Activated CD8-positive, alpha-beta T cell treated with anti-CD3 and anti-CD28 coated beads for 36 hours (primary cell): ENCODE measurements around the gene HTRA3. TPM values are rescaled to one million over a fixed set of nuclear protein-coding genes. Genes with fewer than 3 reads are reported as not detected.

Experiments
- ATAC-seq: fragments of 200-7000 bp; cut with Tn5 transposase; one replicate; pipeline ENCODE4 v1.10.0; 2021; ENCODE audit warnings: mild to moderate bottlenecking, moderate library complexity
- CTCF ChIA-PET: fragments of 350-600 bp; sonication (Branson Sonifier 250); formaldehyde crosslinking; loops from one replicate; lab custom pipeline; 2021; ENCODE audit warnings: antibody characterized with exemption; lab: Charles Lee
- POLR2A ChIA-PET: fragments of 350-600 bp; sonication (Branson Sonifier 250); formaldehyde crosslinking; loops from one replicate; lab custom pipeline; 2021; ENCODE audit warnings: antibody characterized with exemption; lab: Charles Lee
- DNase-seq: peaks from one replicate; pipeline ENCODE4 v3.0.0-alpha.2; 2020
- H3K27ac Mint-ChIP-seq: one replicate; pipeline ENCODE4 v1.8.0; 2021; ENCODE audit warnings: mild to moderate bottlenecking, mixed read lengths
- H3K27me3 Mint-ChIP-seq: one replicate; pipeline ENCODE4 v1.8.0; 2021; ENCODE audit warnings: mixed read lengths
- H3K36me3 Mint-ChIP-seq: one replicate; pipeline ENCODE4 v1.8.0; 2021; ENCODE audit warnings: low read depth, mixed read lengths
- H3K4me1 Mint-ChIP-seq: one replicate; pipeline ENCODE4 v1.8.0; 2021; ENCODE audit warnings: low read depth, mixed read lengths
- H3K4me3 Mint-ChIP-seq: one replicate; pipeline ENCODE4 v1.8.0; 2021; ENCODE audit warnings: mild to moderate bottlenecking, moderate library complexity, mixed read lengths
- H3K9me3 Mint-ChIP-seq: one replicate; pipeline ENCODE4 v1.8.0; 2021; ENCODE audit warnings: mixed read lengths
- intact Hi-C: fragments of 100-400 bp; cut with micrococcal nuclease; formaldehyde crosslinking; loops from one replicate; pipeline ENCODE4 v1.10.0; 2022
- total RNA-seq, 2 experiments: library from RNA; stranded (reverse); gene quantifications; one replicate each; pipeline ENCODE4 v1.2.3, GENCODE V29; 2021
- TF ChIP-seq, protein P1 (sequence below): fragments of 200-600 bp; IDR thresholded peaks from one replicate; pipeline ENCODE4 v1.8.0; 2022; ENCODE audit warnings: antibody characterized with exemption, mild to moderate bottlenecking

Gene HTRA3
- total RNA-seq, 2 experiments from 2014 or later: 0.11 TPM; not detected in 1

DNA sequence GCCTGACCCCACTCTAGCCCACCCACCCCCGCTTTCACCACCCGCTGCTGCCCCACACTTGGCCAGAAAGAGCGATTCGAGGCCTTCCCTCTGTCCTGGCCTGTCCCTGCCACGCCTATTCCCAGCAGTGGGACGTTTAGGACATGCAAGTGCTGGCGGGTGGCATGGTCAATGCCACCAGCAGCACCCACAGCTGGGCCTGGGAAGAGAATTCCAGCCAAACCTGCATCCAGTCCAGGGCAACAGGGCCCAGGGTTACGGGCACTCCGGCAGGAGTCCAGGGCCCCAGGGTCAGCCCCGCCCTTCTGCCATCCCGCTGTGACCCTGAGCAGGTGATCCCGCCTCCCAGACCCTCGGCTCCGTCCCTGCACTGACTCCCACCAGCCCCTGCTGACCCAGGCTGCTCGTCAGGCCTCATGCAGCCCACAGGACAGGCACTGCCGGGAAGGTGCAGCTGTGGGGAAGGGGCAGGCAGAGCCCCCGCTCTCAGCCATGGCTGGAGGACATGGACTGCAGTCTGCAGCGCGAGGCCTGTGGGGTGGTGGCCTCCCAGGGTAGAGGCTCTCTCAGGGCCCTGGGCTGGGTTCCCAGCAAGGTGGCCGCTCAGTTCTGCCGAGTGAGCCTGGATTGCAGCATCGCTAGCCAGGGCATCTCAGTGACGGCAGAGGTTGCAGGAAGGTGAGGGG is 6.8 kb upstream of the HTRA3 start:
- Mint-ChIP-seq H3K27me3 (no peaks in the 10 kb centered on the region), H3K9me3 (no peaks in the 10 kb centered on the region), H3K4me1 (no peaks in the 10 kb centered on the region), H3K4me3 (no peak overlapping the region), H3K27ac (no peak overlapping the region), H3K36me3 (no peaks in the 10 kb centered on the region)
- TF ChIP-seq, protein P1, sequence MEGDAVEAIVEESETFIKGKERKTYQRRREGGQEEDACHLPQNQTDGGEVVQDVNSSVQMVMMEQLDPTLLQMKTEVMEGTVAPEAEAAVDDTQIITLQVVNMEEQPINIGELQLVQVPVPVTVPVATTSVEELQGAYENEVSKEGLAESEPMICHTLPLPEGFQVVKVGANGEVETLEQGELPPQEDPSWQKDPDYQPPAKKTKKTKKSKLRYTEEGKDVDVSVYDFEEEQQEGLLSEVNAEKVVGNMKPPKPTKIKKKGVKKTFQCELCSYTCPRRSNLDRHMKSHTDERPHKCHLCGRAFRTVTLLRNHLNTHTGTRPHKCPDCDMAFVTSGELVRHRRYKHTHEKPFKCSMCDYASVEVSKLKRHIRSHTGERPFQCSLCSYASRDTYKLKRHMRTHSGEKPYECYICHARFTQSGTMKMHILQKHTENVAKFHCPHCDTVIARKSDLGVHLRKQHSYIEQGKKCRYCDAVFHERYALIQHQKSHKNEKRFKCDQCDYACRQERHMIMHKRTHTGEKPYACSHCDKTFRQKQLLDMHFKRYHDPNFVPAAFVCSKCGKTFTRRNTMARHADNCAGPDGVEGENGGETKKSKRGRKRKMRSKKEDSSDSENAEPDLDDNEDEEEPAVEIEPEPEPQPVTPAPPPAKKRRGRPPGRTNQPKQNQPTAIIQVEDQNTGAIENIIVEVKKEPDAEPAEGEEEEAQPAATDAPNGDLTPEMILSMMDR: no peak
- ChIA-PET POLR2A (no interaction called here), CTCF (interaction anchor here (1.3 kb wide), 1 partner anchor 28 kb away, joined by 3 read pairs; no protein-coding TSS in a partner anchor)
- ATAC-seq (no peak), DNase-seq (no peak)
- intact Hi-C loops: no loop called here

DNA sequence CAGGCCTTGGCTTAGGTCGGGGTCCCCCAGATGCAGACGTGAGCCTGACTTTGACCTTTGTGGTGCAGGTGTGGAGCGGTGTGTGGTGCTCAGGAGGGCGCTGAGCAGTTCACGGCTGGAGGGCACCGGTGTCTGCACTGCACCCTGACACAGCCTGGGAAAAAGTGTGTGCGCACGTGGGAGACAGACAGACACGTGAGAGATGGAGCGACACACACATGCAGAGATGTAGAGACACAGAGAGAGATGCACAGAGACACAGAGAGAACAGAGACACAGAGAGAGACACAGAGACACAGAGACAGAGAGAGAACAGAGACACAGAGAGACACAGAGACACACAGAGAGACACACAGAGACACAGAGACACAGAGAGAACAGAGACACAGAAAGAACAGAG is 6.2 kb upstream of the HTRA3 start:
- H3K9me3 Mint-ChIP-seq: no peaks in the 10 kb centered on the region
- H3K4me1 Mint-ChIP-seq: no peaks in the 10 kb centered on the region
- DNase-seq (no peak), ATAC-seq (no peak)
- no peak overlapping the region for H3K27ac Mint-ChIP-seq
- intact Hi-C loops: no loop called here
- ChIA-PET POLR2A (no interaction called here), CTCF (no interaction called here)
- H3K4me3 Mint-ChIP-seq: no peak overlapping the region
- TF ChIP-seq, protein P1: no peak
- H3K36me3 Mint-ChIP-seq: no peaks in the 10 kb centered on the region
- H3K27me3 Mint-ChIP-seq: no peaks in the 10 kb centered on the region

DNA sequence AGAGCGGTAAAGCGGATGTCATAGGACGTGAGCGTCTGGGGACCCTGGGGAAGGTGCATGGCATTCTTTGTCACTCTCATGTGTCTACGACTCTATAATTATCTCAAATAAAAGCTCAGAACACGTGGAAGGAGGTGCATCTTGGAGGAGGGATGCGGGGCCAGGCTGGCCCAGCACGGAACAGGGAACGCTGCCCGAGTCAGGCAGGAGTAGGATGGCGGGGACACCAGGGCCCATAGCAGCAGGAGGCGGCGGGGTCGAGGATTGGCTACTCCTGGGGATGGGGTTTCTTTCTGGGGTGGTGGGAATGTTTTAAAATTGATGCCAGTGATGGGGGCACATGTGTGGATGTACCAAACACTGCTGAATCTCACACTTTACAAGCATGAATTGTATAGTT is 5.4 kb upstream of the HTRA3 start:
- H3K27ac Mint-ChIP-seq: no peak overlapping the region
- intact Hi-C loops: no loop called here
- TF ChIP-seq, protein P1: no peak
- H3K4me3 Mint-ChIP-seq: no peak overlapping the region
- DNase-seq (no peak), ATAC-seq (no peak)
- CTCF ChIA-PET: no interaction called here
- H3K4me1 Mint-ChIP-seq: no peaks in the 10 kb centered on the region
- no peaks in the 10 kb centered on the region for H3K36me3 Mint-ChIP-seq
- POLR2A ChIA-PET: no interaction called here
- H3K9me3 Mint-ChIP-seq: no peaks in the 10 kb centered on the region
- peaks cover 6% of the 10 kb centered on the region for H3K27me3 Mint-ChIP-seq

DNA sequence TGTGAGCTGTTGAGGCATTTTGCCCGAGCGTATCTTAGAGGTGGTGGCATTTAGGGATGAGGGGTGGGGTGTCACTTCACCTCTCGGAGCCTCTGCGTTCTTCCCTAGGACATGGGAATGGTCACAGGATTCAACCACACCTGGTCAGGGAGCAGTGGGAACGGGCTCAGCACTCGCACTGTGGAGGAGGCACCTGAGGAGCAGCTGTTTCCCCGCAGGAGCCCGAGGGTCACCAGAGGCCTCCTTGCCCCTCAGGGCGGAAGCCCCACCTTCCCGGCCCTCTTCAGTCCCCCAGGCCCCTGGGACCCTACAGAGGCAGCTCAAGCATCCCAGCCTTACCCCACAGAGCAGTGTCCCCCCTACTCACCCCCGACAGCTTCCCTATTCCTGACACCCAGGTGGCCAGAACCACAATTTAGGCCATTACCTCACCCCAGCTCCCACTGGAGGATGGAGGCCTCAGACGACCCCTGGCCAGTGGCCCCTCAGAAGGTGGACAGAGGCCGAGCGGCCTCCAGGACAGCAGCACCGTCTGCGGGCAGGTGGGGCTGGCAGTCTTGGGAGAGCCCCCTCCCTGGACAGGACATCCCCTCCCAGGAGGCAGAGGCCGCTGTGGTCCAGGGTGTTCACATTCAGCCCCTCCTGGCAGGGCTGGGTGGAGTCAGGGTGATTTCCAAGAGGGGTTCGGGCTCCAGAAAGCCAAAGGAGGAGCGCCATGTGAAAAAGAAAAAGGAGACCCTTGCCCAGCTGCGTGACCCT is 4.2 kb upstream of the HTRA3 start:
- POLR2A ChIA-PET: no interaction called here
- Mint-ChIP-seq H3K9me3 (no peaks in the 10 kb centered on the region), H3K27me3 (peaks cover 12% of the 10 kb centered on the region), H3K4me1 (no peaks in the 10 kb centered on the region), H3K4me3 (no peak overlapping the region), H3K36me3 (no peaks in the 10 kb centered on the region), H3K27ac (no peak overlapping the region)
- no peak for ATAC-seq
- intact Hi-C loops: no loop called here
- TF ChIP-seq, protein P1: no peak
- DNase-seq: no peak
- CTCF ChIA-PET: interaction anchor here (3.2 kb wide), 1 partner anchor 23 kb away, joined by 12 read pairs; no protein-coding TSS in a partner anchor

DNA sequence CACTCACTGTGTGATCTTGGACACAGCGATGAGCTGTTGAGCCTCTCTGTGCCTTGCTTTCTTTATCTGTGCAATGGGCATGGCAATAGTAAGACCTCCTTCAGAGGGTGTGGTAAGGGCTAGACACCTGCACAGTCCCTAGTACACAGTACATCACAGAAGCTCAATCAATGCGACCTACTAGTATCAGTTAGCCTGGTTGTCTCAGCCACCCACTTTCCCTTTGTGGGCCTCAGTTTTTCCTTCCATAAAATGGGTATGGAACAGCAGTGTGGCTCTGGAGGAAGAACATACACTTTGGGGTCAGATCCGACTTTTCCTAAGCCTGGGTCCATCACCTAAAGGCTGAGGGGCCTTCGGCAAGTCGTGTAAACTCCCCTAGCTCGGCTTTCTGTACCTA is 3.5 kb upstream of the HTRA3 start:
- H3K27me3 Mint-ChIP-seq: peaks cover 17% of the 10 kb centered on the region
- no peak overlapping the region for H3K27ac Mint-ChIP-seq
- intact Hi-C loops: no loop called here
- H3K4me3 Mint-ChIP-seq: no peak overlapping the region
- no peak for ATAC-seq
- ChIA-PET POLR2A (no interaction called here), CTCF (interaction anchor here (0.6 to 3.2 kb wide), 4 partner anchors 9 to 256 kb away, joined by 3 to 15 read pairs (median 10); no protein-coding TSS in a partner anchor)
- TF ChIP-seq, protein P1: no peak
- no peak for DNase-seq
- H3K36me3 Mint-ChIP-seq: no peaks in the 10 kb centered on the region
- H3K4me1 Mint-ChIP-seq: no peaks in the 10 kb centered on the region
- H3K9me3 Mint-ChIP-seq: no peaks in the 10 kb centered on the region
